ENCODE data around the gene KCTD18. TPM values are rescaled to one million over a fixed set of nuclear protein-coding genes. Genes with fewer than 3 reads are reported as not detected.

Gene KCTD18
- total and polyA plus RNA-seq, 2 of the 8 experiments (the other 6 are each of a cell fraction or from before 2014, with no cell fraction given) = 1.6 to 3.1 TPM

GRCh38 chr2:200475795-200476194, 34.1 kb downstream of the KCTD18 start (continued):
- TF ChIP-seq RFX5 (IDR thresholded peaks at IDR 0.05; ENCODE audit: borderline replicate concordance, low read depth, low read length) = no peak
